TTC549 (cell line): ENCODE measurements around the gene HAUS1.
"Not testable (repeated sequence)": the region's sequence is repeated elsewhere in the genome, so short reads cannot be mapped to it uniquely, and the experiment has no call there.

Experiments
- FAIRE-seq: peaks from 2 replicates; lab custom pipeline; 2012; peaks lifted over from hg19 to GRCh38; lab: Jason Lieb, UNC

HAUS1 gene, protein sequence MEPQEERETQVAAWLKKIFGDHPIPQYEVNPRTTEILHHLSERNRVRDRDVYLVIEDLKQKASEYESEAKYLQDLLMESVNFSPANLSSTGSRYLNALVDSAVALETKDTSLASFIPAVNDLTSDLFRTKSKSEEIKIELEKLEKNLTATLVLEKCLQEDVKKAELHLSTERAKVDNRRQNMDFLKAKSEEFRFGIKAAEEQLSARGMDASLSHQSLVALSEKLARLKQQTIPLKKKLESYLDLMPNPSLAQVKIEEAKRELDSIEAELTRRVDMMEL

DNA sequence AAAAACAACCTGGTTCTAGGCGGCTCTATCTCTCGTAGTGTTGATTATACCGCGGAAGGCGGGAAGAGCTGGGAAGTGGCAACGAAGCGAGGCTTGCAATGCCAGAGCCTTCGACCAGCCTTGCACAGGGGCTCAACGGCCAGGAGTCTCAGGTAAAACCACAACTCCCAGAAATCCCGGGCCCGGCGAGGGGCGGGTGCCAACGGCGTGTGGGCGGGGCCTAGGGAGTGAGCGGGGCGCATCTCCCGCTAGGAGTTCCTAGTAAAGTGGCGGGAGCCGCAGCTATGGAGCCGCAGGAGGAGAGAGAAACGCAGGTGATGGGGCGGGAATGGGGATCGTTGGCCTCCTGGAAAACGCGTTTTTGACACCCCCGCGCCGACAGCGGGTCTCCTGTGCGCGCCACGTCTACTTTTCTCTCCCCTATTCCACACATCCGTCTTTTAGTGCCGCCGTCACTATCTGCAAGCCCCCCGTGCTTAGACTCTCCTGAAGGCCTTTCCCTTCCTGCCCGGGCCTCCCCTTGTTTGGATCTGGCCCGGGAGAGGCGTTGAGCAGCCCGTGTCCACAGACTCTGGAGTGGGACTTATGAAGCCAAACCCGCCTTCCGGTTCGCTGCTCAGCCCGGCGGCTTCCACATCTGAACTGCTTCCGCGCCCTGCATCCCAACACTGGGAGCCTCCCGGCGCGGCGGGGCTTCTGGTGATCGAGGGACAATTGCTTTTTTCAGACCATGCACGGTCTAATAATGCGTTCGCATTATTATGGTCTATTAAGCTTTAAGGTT is at the start of gene HAUS1:
Gene HAUS1 (plus strand): TSS at position 258 of the 784 bp plus-strand sequence. CDS start 27 bp downstream, at position 285.
- peak; percentile 72 for FAIRE-seq

DNA sequence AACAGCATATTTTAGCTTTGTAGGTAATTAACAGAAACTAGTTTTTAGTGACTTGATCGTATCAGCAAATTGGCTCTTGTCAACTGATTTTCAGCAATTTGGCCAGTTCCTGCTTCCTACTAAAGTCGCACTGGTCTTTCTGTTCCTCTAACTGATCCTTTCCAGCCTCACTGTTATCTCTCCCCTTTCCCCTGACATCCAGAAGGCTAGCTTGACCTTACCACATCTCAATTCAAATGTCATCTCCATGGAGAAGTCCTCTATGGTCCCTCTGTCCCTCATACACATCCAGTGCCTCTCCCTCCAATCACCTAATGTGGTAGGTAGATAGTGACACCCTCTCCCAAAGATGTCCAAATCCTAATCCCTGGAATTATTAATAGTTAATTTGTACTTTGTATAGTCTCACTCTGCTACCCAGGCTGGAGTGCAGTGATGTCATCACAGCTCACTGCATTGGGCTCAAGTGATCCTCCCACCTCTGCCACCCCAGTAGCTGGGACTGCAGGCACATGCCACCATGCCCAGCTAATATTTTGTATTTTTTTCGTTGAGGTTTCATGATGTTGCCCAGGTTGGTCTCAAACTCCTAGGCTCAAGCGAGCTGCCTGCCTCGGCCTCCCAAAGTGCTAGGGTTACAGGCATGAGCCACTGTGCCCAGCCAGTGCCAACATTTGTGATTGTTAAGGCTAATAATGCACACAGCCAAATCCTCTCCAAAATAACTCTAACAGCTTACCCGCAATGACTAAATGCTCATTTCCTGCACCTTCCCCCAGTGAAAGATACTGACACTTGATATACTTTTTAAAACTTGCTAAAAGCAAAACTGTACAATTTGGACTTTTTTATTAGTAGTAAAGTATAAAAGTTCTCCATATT is 49.0 kb upstream of the HAUS1 start:
- no peak for FAIRE-seq

DNA sequence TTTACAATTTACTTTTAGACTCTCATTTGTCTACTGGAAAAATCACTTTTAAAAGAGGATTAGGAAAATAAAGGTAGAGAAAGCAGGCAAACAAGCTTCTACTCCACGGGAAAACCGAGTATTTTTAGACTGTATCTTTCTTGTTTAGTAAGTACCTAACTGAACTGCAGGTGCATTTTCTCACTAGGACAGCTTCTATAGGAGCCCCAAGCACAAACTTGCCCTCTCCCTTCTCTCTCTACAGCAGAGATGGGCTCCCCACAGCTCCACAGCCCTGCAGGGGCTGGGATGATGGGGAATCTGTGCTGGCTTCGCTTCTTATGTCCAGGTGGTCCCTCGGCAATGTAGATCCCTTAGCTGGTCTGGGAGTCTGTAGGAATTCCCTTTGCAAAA is 48.4 kb upstream of the HAUS1 start:
- no peak for FAIRE-seq

DNA sequence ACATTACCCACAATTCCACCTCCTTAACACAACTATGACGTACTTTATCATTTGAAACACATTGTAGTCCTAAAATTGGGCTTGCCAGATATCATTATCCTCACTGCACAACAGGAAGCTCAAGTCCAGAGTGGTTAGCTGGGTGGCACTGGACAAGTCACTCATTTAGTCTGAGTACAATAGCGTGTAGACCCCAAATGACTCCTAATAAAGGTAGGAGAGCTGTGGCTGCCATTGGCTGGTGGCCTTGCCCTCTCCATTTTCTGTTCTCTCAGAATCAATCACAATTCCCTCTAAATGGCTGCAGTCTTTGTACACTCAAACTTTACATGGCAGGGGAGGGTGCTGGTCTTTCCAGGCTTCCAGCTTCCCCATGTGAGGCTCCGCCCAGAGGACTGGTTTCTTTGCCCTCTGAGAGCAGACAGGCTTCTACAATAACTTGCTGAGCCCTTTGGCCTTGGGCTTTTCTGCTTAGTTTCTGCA is 43.8 kb upstream of the HAUS1 start:
- no peak for FAIRE-seq

DNA sequence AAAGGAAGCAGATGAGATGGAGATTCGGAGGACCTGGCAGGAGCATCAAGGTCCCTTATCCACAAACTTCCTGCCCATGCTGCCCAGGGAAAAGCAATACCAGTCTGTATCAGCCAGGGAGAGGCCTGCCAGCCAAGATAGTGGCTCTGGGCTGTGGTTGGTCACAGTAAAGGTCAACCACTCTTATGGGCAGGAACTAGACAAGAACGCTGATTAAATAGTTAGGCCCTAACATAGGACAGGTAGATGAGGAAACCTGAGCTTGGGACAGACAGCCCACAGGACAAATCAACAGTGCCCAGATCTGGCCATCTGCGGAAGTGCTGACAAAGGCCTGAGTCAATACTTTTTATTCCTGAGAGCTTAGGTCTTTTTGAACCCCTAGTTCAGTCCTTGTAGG is 42.8 kb upstream of the HAUS1 start:
- no peak for FAIRE-seq

DNA sequence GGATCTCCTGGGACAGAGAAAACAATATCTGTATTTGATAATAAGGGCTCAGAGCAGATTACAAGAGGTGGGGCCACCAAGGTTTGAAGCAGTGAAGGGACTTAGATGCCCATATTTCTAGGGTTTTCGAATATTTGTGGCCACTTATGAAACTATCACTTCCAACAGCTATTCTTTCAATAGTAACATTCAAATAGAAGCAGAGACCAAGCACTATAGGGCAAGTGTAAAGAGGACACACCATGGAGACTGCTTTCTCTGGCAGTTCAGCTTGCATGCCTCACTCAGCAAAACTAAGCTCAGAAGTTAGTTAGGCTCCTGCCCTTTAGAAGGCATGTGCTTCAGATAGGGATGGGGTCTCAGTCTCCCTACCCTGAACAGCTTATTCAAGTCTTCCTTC is 42.4 kb upstream of the HAUS1 start:
- no peak for FAIRE-seq

DNA sequence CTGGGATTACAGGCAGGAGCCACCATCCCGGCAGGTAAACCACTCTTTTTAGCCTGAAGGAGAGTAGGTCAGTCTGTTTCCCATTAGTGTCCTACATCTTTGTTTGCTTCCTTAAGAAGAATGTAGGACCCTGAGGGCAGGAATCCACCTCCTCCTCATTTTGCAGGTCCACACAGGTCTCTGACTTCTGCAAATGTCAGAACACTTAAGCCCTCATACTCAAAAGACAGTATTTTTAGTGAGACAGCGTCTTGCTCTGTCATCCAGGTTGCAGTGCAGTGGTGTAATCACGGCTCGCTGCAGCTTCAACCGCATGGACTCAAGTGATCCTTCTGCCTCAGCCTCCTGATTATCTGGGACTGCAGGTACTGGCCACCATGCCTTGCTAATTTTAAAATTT is 41.4 kb upstream of the HAUS1 start:
- FAIRE-seq: no peak

DNA sequence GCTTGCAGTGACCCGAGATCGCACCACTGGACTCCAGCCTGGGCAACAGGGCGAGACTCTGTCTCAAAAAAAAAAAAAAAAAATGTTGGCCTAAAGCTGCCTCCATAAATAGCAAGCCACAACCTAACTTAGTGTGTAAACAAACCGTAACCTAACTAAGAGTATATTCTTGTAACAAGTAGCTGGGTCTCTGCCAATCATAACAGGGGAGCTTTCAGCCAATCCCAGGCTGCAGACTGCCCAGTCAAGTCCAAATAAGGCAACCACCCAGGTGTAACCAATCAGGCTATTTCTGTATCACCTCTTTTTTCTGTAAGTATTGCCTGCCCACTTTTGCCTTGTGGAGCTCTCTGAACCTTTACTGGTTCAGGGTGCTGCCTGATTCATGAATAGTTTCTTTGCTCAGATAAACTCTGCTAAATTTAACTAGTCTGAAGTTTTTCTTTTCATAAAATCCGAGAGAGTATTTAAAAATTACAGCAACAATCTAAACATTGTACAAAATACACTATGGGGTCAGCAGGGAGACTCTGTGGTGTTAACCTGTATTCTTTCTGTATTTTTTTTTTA is 36.7 kb upstream of the HAUS1 start:
- no peak for FAIRE-seq

DNA sequence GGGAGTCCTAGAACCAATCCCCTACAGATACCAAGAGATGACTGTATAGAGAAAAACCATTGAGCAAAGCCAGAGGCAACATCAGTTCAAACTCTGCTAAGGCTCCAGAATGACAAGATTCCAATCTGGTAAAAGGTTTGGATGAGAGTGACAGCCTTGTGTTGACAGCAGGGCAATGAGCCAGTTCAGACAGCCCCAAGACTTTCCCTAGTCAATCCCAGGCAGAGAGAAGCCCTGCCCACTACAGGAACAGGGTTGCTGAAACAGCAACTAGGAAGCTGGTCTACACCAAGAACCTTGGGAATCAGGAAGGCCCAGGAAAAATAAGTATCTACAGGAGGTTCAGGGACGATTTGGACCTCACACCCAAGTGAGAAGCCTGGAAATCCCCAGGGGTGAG is 35.4 kb upstream of the HAUS1 start:
- no peak for FAIRE-seq

DNA sequence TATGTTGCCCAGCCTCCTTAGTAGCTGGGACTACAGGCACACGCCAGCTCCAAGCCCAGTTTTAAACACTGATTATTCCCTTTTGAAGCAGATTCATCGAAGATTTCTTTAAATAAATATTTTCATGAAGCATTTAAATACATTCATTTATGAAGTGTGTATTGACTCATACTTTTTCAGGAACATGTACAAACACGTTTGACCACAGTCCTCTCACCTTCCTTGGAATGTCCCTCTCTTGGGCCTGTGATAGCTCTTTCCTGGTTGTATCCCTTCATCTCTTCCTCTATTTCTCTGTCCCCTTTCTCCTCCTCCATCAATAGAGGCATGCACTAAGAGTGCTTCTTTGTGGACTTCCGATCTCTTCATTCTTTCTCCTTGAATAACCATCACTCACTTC is 34.7 kb upstream of the HAUS1 start:
- FAIRE-seq: no peak

DNA sequence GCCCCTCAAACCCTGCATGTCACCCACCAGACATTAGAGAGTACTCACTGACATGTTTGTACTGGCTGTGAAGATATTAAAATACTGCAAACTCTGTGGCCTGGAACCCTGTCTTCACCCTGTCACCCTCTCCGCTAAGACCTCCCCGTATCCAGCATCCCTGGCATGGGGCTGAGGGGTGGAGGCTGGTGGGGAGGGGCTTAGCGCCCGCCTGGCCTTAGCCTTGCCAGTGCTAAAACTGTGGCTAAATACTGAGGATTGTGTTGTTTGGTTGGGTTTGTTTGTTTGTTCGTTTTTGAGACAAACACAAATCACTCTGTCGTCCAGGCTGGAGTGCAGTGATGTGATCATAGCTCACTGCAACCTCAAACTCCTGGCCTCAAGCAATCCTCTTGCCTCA is 34.0 kb upstream of the HAUS1 start:
- FAIRE-seq: no peak

DNA sequence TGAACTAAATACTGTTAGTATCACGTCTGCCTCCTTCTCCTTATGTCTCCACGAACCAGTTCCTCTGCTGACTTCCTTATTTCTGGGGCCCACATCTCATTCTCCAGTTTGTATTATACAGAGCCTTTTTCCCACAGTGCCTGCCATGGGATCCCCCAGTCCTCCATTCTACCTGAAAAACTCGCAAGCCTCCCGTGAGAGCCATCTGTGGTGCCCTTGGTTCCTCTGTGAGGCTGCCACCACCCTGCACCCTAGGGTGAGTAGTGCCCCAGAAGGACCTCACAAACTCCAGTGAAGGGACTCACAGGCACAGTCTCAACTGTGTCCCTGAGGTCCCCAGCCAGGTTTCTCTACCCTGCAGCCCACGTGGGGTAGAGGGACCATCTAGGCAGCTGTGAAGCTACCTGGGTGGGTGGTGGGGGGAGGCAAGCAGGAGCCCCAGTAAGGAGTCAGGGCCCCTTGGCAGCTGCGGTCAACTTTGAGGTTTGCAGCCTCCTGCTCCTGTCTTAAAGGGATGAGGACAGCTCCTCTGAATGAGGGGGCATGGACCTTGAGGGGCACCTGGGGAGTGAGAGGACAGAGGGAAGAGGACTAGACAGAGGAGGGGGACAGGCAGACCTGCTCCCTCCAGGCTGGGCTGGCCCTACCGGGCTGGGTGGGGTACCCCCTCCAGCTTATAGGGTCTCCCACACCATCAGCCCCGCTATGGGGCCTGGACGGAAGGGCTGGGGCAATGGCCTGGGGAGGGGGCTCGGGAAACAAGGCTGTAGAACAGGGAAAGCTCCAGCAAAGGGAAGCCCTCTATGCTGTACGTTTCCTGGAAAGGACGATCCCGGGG is 33.2 kb upstream of the HAUS1 start:
- no peak for FAIRE-seq

DNA sequence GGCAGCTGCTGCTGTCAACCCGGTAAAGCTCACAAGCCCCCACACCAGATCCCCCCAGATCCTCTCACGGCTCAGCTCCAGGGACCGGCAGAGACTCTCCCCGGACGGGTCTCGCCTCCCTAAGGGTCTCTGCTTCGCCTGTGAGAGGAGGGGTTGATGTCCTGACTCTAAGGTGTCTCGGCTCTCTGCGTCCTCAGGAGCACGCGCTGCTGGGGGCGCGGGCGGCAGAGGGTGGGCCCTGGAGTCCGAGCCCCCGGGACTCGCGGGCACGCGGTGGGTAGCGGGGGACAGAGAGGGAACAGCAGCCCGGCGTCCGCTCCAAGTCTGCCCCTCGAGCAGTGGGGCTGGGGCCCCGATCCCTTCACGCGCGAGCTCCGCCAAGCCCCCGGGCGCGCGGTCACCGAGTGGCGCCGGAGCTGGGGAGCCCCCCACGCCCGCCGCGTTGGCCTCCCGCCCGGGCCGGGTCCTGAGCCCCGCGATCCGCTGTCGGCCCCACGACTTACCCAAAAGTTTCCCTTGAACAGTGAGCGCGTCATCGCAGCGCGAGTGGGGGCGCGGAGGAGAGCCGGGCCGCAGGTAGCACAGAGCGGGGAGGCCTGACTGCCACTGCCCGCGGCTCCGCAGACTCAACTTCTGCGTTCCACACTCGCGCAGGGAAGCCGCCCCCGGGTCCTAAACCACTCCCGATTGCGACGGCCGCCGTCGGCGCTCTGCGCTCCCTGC is 32.4 kb upstream of the HAUS1 start, which contains the start of gene PSTPIP2:
Gene PSTPIP2 (minus strand): TSS at position 608 of the 723 bp plus-strand sequence. CDS start 72 bp downstream, at position 536.
- FAIRE-seq: no peak

DNA sequence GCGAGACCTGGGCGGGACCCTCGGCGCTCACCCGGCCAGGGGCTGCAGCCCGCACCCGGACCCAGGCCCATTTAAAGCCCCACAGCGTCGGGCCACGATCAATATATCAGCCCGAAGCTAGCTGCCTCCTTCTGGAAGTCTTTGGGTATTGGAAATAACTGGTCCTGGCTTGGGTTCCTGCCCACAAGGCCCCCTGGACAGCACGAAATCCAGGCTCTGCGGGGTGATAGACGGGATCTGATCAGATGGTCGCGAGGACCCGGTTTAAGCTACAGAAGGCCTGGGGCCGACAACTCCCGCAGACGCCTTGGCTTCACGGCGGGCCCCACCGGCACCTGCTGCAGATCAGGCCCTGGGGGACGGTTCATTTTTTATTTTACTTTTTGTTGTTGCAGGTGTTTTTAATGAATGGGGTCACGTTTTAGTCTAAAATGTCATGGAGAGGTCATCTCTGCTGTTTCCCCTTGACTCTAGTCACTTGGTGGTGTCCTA is 31.8 kb upstream of the HAUS1 start:
- no peak for FAIRE-seq

DNA sequence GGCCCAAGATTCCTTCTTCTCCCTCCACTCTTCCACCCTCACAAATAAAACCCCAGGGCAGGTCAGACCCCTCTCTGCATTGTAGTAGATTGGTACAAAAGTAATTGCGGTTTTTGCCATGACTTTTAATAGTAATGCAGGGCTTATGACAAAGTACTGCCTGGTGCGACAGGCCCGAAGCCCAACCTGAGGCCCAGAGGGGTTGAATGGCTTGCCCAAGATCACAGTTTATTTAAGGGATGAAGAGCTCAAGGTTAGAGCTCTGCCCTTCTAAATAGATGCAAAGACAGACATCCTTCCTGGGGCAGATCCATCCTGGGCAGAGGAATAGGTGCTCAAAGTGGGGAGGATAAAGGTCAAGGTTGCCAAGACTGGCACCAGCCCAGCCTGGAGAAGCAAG is 31.2 kb upstream of the HAUS1 start:
- no peak for FAIRE-seq

DNA sequence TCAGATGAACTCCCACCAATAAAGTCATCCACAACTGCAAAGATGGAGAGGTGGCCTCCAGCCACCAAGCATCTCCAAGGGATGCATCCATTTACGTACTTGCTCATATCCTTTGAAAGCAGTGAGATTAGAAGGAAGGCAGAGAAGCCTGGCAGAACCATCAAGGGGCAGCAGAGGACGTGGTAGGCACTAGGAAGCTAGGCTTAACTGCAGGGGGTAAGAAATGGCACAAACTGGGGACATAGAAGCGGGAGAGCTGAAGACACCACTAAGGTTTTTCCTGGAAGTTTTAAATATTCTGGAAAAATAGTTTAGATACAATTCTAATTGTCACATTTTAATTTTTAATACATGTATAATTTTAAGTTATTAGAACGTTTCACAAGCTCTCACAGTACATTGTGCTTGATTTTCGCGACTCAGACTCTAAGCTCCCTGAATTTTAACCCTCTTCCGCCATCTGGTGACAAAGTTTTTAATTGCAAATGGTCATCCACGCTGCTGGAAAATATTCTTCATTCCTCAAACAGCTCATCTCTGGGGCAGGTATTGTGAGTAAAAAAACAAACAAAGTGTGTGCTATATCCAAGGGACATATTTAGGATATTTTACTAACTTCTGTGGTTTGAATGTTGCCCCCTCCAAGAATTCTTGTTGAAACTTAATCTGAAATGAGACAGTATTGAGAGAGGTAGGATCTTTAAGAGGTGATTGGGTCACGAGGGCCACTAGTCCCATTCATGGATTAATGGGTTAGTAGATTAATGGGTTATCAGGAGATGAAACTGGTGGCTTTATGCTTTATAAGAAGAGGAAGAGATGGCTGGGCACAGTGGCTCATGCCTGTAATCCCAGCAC is 30.5 kb upstream of the HAUS1 start:
- peak; percentile 93 for FAIRE-seq

DNA sequence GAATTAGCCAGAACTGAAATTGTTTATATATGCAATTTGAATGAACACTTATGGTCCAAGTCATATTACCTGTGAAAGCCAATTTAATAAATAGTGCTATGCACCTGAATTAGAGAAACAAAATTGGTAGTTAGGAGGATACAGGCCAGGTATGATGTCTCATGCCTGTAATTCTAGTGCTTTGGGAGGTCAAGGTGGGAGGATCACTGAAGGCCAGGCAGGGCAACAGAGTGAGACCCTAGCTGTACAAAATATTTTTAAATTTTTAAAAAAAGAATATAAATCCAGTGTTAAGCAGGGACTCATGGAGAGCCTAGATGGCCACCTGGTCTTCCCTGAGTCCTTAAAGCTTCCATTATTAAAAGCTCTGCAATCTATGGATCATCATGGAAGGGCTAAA is 24.8 kb upstream of the HAUS1 start:
- no peak for FAIRE-seq

DNA sequence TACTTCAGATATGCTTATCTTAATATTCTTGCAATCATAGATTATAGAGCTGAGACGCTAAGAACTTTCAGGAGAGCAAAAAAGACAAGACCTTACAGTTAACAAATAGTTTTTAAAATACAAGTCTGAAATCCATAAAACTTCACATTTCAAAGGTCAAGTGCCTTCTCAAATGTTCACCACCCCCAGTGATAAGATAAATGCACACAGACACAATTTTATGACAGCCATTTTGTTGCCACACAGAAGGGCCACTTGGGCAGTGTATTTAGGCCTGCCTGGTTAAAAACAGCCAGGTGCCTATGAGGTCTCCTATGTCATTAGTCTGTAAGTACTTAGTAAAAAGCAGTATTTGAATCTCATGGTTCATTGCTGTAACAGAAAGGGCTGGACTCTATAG is 24.0 kb upstream of the HAUS1 start:
- FAIRE-seq: no peak

DNA sequence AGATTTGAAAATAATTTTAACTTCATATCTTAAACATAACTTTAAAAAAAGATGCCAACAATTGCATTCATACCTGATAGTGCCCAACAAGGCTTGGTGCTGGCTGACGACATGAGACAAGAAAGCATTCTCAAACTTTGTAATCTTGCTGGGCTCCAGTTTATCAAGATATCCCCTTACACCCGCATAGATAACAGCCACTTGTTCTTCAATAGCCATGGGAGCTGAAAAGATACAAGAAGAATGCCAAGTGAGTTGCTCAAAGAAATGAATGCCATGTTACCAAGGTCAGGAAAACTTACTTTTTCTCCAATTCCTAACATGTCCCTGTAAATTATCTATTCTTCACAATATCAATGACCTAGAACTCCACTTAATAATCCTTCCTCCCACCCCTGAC is 19.8 kb upstream of the HAUS1 start:
- no peak for FAIRE-seq

DNA sequence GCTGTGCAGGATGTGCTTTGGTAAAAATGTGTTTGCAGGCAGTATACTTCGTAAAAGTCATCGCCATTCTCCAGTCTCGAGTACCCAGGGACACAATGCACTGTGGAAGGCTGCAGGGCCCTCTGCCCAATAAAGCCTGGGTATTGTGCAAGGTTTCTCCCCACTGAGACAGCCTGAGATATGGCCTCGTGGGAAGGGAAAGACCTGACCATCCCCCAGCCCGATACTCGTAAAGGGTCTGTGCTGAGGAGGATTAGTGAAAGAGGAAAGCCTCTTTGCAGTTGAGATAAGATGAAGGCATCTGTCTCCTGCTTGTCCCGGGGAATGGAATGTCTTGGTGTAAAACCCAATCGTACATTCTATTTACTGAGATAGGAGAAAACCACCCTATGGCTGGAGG is 15.7 kb upstream of the HAUS1 start:
- not testable (repeated sequence) for FAIRE-seq
